ENCODE data around the gene PCDH11X. TPM values are rescaled to one million over a fixed set of nuclear protein-coding genes. Genes with fewer than 3 reads are reported as not detected.
"Not testable (repeated sequence)": the region's sequence is repeated elsewhere in the genome, so short reads cannot be mapped to it uniquely, and the experiment has no call there.

Gene PCDH11X
- 1 to 10 TPM in 1 of 4 donors, not detected in 3; 1.7 TPM for total RNA-seq

- DNase-seq, H3K27ac ChIP-seq: not testable (repeated sequence)
These were observed at the start of gene PCDH11X for GRCh38 chrX:91779135-91779534. Gene PCDH11X, plus strand, starts transcription at chrX:91779375. Its CDS starts 56,130 bp downstream, at chrX:91835505.

GRCh38 chrX:91747446-91747845 lies 31.7 kb upstream of the PCDH11X start:
- not testable (repeated sequence) for H3K4me3 ChIP-seq, H3K36me3 ChIP-seq, H3K27ac ChIP-seq, H3K9me3 ChIP-seq, DNase-seq, H3K4me1 ChIP-seq, H3K27me3 ChIP-seq

More at GRCh38 chrX:91779135-91779534, at the start of gene PCDH11X:
- H3K4me3 ChIP-seq, H3K9me3 ChIP-seq, H3K4me1 ChIP-seq, H3K36me3 ChIP-seq, H3K27me3 ChIP-seq: not testable (repeated sequence)

- H3K36me3 ChIP-seq, H3K27ac ChIP-seq, DNase-seq: not testable (repeated sequence)
These were observed 26.2 kb upstream of the PCDH11X start for GRCh38 chrX:91753022-91753421.

GRCh38 chrX:91770619-91771488 lies 8.3 kb upstream of the PCDH11X start:
- H3K4me1 ChIP-seq, H3K9me3 ChIP-seq, H3K36me3 ChIP-seq, DNase-seq, H3K27ac ChIP-seq, H3K27me3 ChIP-seq, H3K4me3 ChIP-seq: not testable (repeated sequence)

More at GRCh38 chrX:91753022-91753421, 26.2 kb upstream of the PCDH11X start:
- not testable (repeated sequence) for H3K27me3 ChIP-seq, H3K4me1 ChIP-seq, H3K4me3 ChIP-seq, H3K9me3 ChIP-seq

- not testable (repeated sequence) for H3K9me3 ChIP-seq, H3K36me3 ChIP-seq, DNase-seq, H3K27me3 ChIP-seq, H3K27ac ChIP-seq, H3K4me3 ChIP-seq, H3K4me1 ChIP-seq
These were observed 5.2 kb upstream of the PCDH11X start for GRCh38 chrX:91773943-91774342.

GRCh38 chrX:91780008-91780407 lies 833 bp downstream of the PCDH11X start:
- not testable (repeated sequence) for DNase-seq, H3K36me3 ChIP-seq, H3K27ac ChIP-seq, H3K27me3 ChIP-seq, H3K4me1 ChIP-seq, H3K4me3 ChIP-seq, H3K9me3 ChIP-seq

- not testable (repeated sequence) for H3K4me3 ChIP-seq, DNase-seq, H3K36me3 ChIP-seq
These were observed 1.5 kb downstream of the PCDH11X start for GRCh38 chrX:91780698-91781097.

GRCh38 chrX:91781553-91782298 lies 2.6 kb downstream of the PCDH11X start:
- H3K27ac ChIP-seq, DNase-seq, H3K4me3 ChIP-seq: not testable (repeated sequence)

More at GRCh38 chrX:91780698-91781097, 1.5 kb downstream of the PCDH11X start:
- H3K27ac ChIP-seq, H3K27me3 ChIP-seq, H3K4me1 ChIP-seq, H3K9me3 ChIP-seq: not testable (repeated sequence)

GRCh38 chrX:91782825-91783224 lies 3.6 kb downstream of the PCDH11X start:
- H3K36me3 ChIP-seq, DNase-seq, H3K27me3 ChIP-seq, H3K4me1 ChIP-seq, H3K9me3 ChIP-seq, H3K27ac ChIP-seq, H3K4me3 ChIP-seq: not testable (repeated sequence)

More at GRCh38 chrX:91781553-91782298, 2.6 kb downstream of the PCDH11X start:
- not testable (repeated sequence) for H3K27me3 ChIP-seq, H3K36me3 ChIP-seq, H3K9me3 ChIP-seq, H3K4me1 ChIP-seq

- not testable (repeated sequence) for DNase-seq, H3K9me3 ChIP-seq, H3K4me3 ChIP-seq, H3K27ac ChIP-seq, H3K27me3 ChIP-seq, H3K4me1 ChIP-seq, H3K36me3 ChIP-seq
These were observed 38.4 kb downstream of the PCDH11X start for GRCh38 chrX:91817537-91817936.

GRCh38 chrX:91825321-91825720 lies 46.1 kb downstream of the PCDH11X start:
- H3K27me3 ChIP-seq, H3K36me3 ChIP-seq, H3K4me3 ChIP-seq, H3K4me1 ChIP-seq, H3K27ac ChIP-seq, DNase-seq, H3K9me3 ChIP-seq: not testable (repeated sequence)

Small RNA genes lying within 50 kb of the gene (small RNA-seq; reads per million reads assigned to genes)
- gene RNU2-26P, result 0 reads per million in 2 donors

Data from Peyer's patch (tissue), 4 donors.